Hepatocyte (in vitro differentiated cells): ENCODE results near the gene TM4SF4. TPM values are rescaled to one million over a fixed set of nuclear protein-coding genes. Genes with fewer than 3 reads are reported as not detected.

ENCODE experiments used
- DNase-seq: peaks from one replicate; pipeline ENCODE4 v3.0.0-alpha.2; 2016; ENCODE audit warnings: low spot score
- H2AFZ ChIP-seq: fragments of 200-600 bp; sonication (generic); 2 replicates; pipeline ENCODE4 v1.6.0; 2016; ENCODE audit warnings: antibody characterized with exemption, mild to moderate bottlenecking
- H3K27ac ChIP-seq: fragments of 200-600 bp; sonication (generic); 2 replicates; pipeline ENCODE4 v1.5.1; 2016; ENCODE audit warnings: mild to moderate bottlenecking
- H3K27me3 ChIP-seq: fragments of 200-600 bp; sonication (generic); 2 replicates; pipeline ENCODE4 v1.6.1; 2016
- H3K36me3 ChIP-seq: fragments of 200-600 bp; sonication (generic); replicated peaks from 2 replicates; pipeline ENCODE4 v1.5.1; 2016; ENCODE audit warnings: low read depth; ENCODE audit not compliant: insufficient read depth
- H3K4me1 ChIP-seq: fragments of 200-600 bp; sonication (generic); 2 replicates; pipeline ENCODE4 v1.5.1; 2016; ENCODE audit warnings: mild to moderate bottlenecking, moderate library complexity; ENCODE audit not compliant: insufficient read depth
- H3K4me2 ChIP-seq: fragments of 200-600 bp; sonication (generic); 2 replicates; pipeline ENCODE4 v1.6.0; 2016
- H3K4me3 ChIP-seq: fragments of 200-600 bp; sonication (generic); 2 replicates; pipeline ENCODE4 v1.5.1; 2016; ENCODE audit warnings: mild to moderate bottlenecking
- H3K79me2 ChIP-seq: fragments of 200-600 bp; sonication (generic); 2 replicates; pipeline ENCODE4 v1.6.0; 2017; ENCODE audit warnings: mild to moderate bottlenecking
- H3K9me2 ChIP-seq: fragments of 200-600 bp; sonication (generic); replicated peaks from 2 replicates; pipeline ENCODE4 v1.6.0; 2017; ENCODE audit warnings: mild to moderate bottlenecking; ENCODE audit not compliant: insufficient read depth
- H3K9me3 ChIP-seq: fragments of 200-600 bp; sonication (generic); 2 replicates; pipeline ENCODE4 v1.5.1; 2016; ENCODE audit warnings: low read depth, mild to moderate bottlenecking
- H4K20me1 ChIP-seq: fragments of 200-600 bp; sonication (generic); 2 replicates; pipeline ENCODE4 v1.6.0; 2016; ENCODE audit warnings: mild to moderate bottlenecking; ENCODE audit not compliant: insufficient read depth, poor library complexity, severe bottlenecking
- CTCF ChIP-seq: fragments of 200-600 bp; sonication (generic); IDR thresholded peaks from 2 replicates; pipeline ENCODE4 v1.5.1; 2016; ENCODE audit warnings: antibody characterized with exemption, mild to moderate bottlenecking; ENCODE audit not compliant: poor library complexity
- EZH2 ChIP-seq: fragments of 200-600 bp; sonication (generic); IDR thresholded peaks from 2 replicates; pipeline ENCODE4 v1.6.1; 2016; ENCODE audit warnings: antibody characterized with exemption, mild to moderate bottlenecking, borderline replicate concordance
- EZH2phosphoT487 ChIP-seq: fragments of 200-600 bp; sonication (generic); IDR thresholded peaks from one replicate; pipeline ENCODE4 v1.6.1; 2018; ENCODE audit warnings: antibody characterized with exemption, mild to moderate bottlenecking, low read depth, moderate library complexity; ENCODE audit not compliant: unreplicated experiment, severe bottlenecking
- whole genome bisulfite sequencing: methylation state at CpG from one replicate; pipeline ENCODE4 v1.1.6; 2016; ENCODE audit warnings: low lambda C conversion rate; ENCODE audit errors: missing lambda C conversion rate; 5-methylcytosine and 5-hydroxymethylcytosine counted together
- polyA plus RNA-seq: library from polyadenylated mRNA; unstranded; fragments of >200 nt; fragmentation: Nextera tagmentation; extraction: Ambion mirVana; gene quantifications from 2 replicates; pipeline ENCODE4 v1.2.1, GENCODE V29; 2016
- total RNA-seq: library from RNA; depleted of rRNA; stranded (reverse); fragments of >200 nt; gene quantifications from 2 replicates; pipeline ENCODE4 v1.2.3, GENCODE V29; 2014

The TM4SF4 gene
- total and polyA plus RNA-seq, 2 experiments from 2014 or later = 434 to 763 TPM

GRCh38 chr3:149428087-149428486 is 46.4 kb upstream of the TM4SF4 start:
- Histone ChIP-seq H4K20me1 (no peaks in the 10 kb centered on the region), H3K4me3 (no peak overlapping the region), H3K27me3 (no peaks in the 10 kb centered on the region), H3K4me1 (no peaks in the 10 kb centered on the region), H3K27ac (no peak overlapping the region), H3K79me2 (no peaks in the 10 kb centered on the region), H3K9me3 (no peaks in the 10 kb centered on the region), H3K36me3 (no peaks in the 10 kb centered on the region), H3K9me2 (no peaks in the 10 kb centered on the region), H2AFZ (no peak overlapping the region), H3K4me2 (no peak overlapping the region)
- no peak for TF ChIP-seq EZH2
- TF ChIP-seq CTCF = no peak
- no peak for TF ChIP-seq EZH2phosphoT487
- no peak for DNase-seq
- 89% methylated on average over 2 of the region's 2 CpGs for WGBS

- no peak overlapping the region for H3K4me2 ChIP-seq
- H4K20me1 ChIP-seq = no peaks in the 10 kb centered on the region
- H3K27me3 ChIP-seq = no peaks in the 10 kb centered on the region
- H3K79me2 ChIP-seq = no peaks in the 10 kb centered on the region
- 85% methylated on average over 1 of the region's 1 CpG for WGBS
- H2AFZ ChIP-seq = no peak overlapping the region
- H3K36me3 ChIP-seq = no peaks in the 10 kb centered on the region
- DNase-seq = no peak
- no peaks in the 10 kb centered on the region for H3K9me3 ChIP-seq
- H3K4me1 ChIP-seq = no peaks in the 10 kb centered on the region
- no peak overlapping the region for H3K4me3 ChIP-seq
- H3K9me2 ChIP-seq = no peaks in the 10 kb centered on the region
- TF ChIP-seq CTCF (no peak), EZH2 (no peak), EZH2phosphoT487 (no peak)
- H3K27ac ChIP-seq = no peak overlapping the region
These were observed 44.3 kb upstream of the TM4SF4 start for GRCh38 chr3:149430216-149430615.

DNA sequence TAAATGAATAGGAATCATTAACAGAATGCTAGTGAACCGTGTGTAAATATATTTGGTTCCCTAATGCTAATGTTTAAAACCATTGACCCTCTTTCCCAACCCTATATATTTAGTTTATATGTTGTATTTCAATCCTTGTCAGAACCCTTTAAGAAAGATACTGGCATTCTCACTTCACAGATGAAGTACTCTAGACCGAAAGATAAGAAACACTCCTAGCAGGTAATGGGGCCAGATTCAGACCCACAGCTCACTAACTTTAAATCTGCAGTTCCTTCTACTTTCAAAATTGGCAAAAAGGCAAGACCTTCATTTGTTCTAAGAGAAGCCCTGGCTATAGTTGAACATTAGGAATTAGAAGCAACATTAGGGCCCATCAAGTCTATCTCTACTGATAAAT is 42.3 kb upstream of the TM4SF4 start:
- Histone ChIP-seq H3K9me2 (no peaks in the 10 kb centered on the region), H3K36me3 (no peaks in the 10 kb centered on the region), H4K20me1 (no peaks in the 10 kb centered on the region), H3K79me2 (no peaks in the 10 kb centered on the region), H3K27me3 (no peaks in the 10 kb centered on the region), H3K9me3 (no peaks in the 10 kb centered on the region), H3K27ac (no peak overlapping the region), H3K4me2 (no peak overlapping the region), H3K4me1 (no peaks in the 10 kb centered on the region), H3K4me3 (no peak overlapping the region), H2AFZ (no peak overlapping the region)
- TF ChIP-seq EZH2phosphoT487 (no peak), CTCF (no peak), EZH2 (no peak)
- DNase-seq = no peak
- WGBS = 73% methylated on average over 2 of the region's 2 CpGs
